HepG2 (cell line): ENCODE results near the gene PLEKHA8. TPM values are rescaled to one million over a fixed set of nuclear protein-coding genes. Genes with fewer than 3 reads are reported as not detected.

ENCODE experiments used
- ATAC-seq: fragments of 200-7000 bp; cut with Tn5 transposase; 3 replicates; pipeline ENCODE4 v1.9.1; 2020; ENCODE audit warnings: mild to moderate bottlenecking, moderate library complexity
- BruUV-seq: library from RNA; stranded (reverse); fragments of 400-500 nt; replicated peaks from 2 replicates; lab custom pipeline; 2021; lab: Mats Ljungman, UMichigan
- CTCF ChIA-PET: fragments of 300-600 bp; formaldehyde crosslinking; extraction: SDS; loops from one replicate; lab custom pipeline; 2021; ENCODE audit warnings: low total read pairs, inconsistent platforms, low intra/inter-chr PET ratio; lab: Yijun Ruan, JAX
- POLR2A ChIA-PET: fragments of 350-600 bp; sonication (Branson Sonifier 250); formaldehyde crosslinking; loops from one replicate; lab custom pipeline; 2020; ENCODE audit warnings: antibody characterized with exemption, inconsistent platforms; lab: Yijun Ruan, JAX
- DNase-seq: peaks from one replicate; pipeline ENCODE4 v3.0.0-alpha.2; 2015; ENCODE audit warnings: low spot score
- FAIRE-seq: peaks from 3 replicates; lab custom pipeline; 2011; peaks lifted over from hg19 to GRCh38; lab: Jason Lieb, UNC
- H2AFZ ChIP-seq: one replicate; pipeline ENCODE4 v1.6.1; 2011; ENCODE audit warnings: low read length, inconsistent platforms
- H3K27ac ChIP-seq: fragments of 300-600 bp; 3 replicates; pipeline ENCODE4 v1.8.0; 2011; ENCODE audit warnings: mixed run types, mild to moderate bottlenecking, mixed read lengths, low read length, inconsistent platforms; ENCODE audit not compliant: insufficient read depth; ENCODE audit errors: extremely low read length
- H3K27me3 ChIP-seq, 2 experiments: fragments of 200-600 bp in 1 of 2; 2 replicates in 1 of 2; 3 replicates in 1 of 2; pipeline versions ENCODE4 v1.6.0 to v1.8.0; 2011; ENCODE audit warnings: low read length in 2 of 2, mild to moderate bottlenecking in 2 of 2, moderate library complexity in 2 of 2, inconsistent platforms in 1 of 2; ENCODE audit not compliant: insufficient read depth in 2 of 2, control insufficient read depth in 1 of 2
- H3K36me3 ChIP-seq, 2 experiments: fragments of 200-600 bp in 1 of 2; replicated peaks in 1 of 2; 2 replicates in 1 of 2; 3 replicates in 1 of 2; pipeline versions ENCODE4 v1.5.1 to v1.8.0; 2011; ENCODE audit warnings: low read length in 2 of 2, inconsistent platforms in 1 of 2; ENCODE audit not compliant: insufficient read depth in 2 of 2, control insufficient read depth in 1 of 2
- H3K4me1 ChIP-seq: 2 replicates; pipeline ENCODE4 v1.5.1; 2012; ENCODE audit warnings: low read length, inconsistent platforms; ENCODE audit not compliant: insufficient read depth
- H3K4me2 ChIP-seq: 2 replicates; pipeline ENCODE4 v1.6.0; 2011; ENCODE audit warnings: low read depth, low read length, inconsistent platforms
- H3K4me3 ChIP-seq, 3 experiments: fragments of 200-600 bp in 1 of 3; sonication (generic), shearing (Covaris generic) in 1 of 3; replicated peaks in 1 of 3; 2 replicates each; pipeline ENCODE4 v1.5.1; 2011 to 2016; ENCODE audit warnings: low read length in 3 of 3, inconsistent platforms in 2 of 3, low read depth in 2 of 3, mild to moderate bottlenecking in 2 of 3, control low read depth in 1 of 3, mixed read lengths in 1 of 3; ENCODE audit not compliant: insufficient read depth in 1 of 3
- H3K79me2 ChIP-seq: one replicate; pipeline ENCODE4 v1.6.1; 2011; ENCODE audit warnings: low read length, inconsistent platforms; ENCODE audit not compliant: insufficient read depth
- H3K9ac ChIP-seq: 2 replicates; pipeline ENCODE4 v1.6.0; 2011; ENCODE audit warnings: mild to moderate bottlenecking, low read depth, low read length, inconsistent platforms; ENCODE audit not compliant: insufficient read depth
- H3K9me3 ChIP-seq: 2 replicates; pipeline ENCODE4 v1.5.1; 2012; ENCODE audit warnings: mild to moderate bottlenecking, low read length
- H4K20me1 ChIP-seq: 2 replicates; pipeline ENCODE4 v1.6.0; 2011; ENCODE audit warnings: inconsistent platforms, mild to moderate bottlenecking, low read length, moderate library complexity; ENCODE audit not compliant: insufficient read depth
- ASH2L ChIP-seq: fragments of 300-600, 200-600 bp; sonication (generic); IDR thresholded peaks from 2 replicates; pipeline ENCODE4 v1.7.0; 2017; ENCODE audit warnings: low read depth, mild to moderate bottlenecking, moderate library complexity, mixed read lengths, low read length; ENCODE audit not compliant: insufficient read length
- ATAD3A ChIP-seq: sonication (generic); formaldehyde crosslinking; IDR thresholded peaks from 2 replicates; pipeline ENCODE4 v1.4.0; 2020; ENCODE audit warnings: missing genetic modification reagents
- CC2D1A ChIP-seq: sonication (generic); formaldehyde crosslinking; IDR thresholded peaks from 2 replicates; pipeline ENCODE4 v1.8.1; 2023; ENCODE audit warnings: mild to moderate bottlenecking, missing genetic modification reagents
- CHD4 ChIP-seq: fragments of 200-600 bp; sonication (generic); IDR thresholded peaks from 2 replicates; pipeline ENCODE4 v1.7.0; 2017; ENCODE audit warnings: mild to moderate bottlenecking, low read length, borderline replicate concordance
- SUZ12 ChIP-seq: fragments of 150-350 bp; IDR thresholded peaks from 2 replicates; pipeline ENCODE4 v1.6.1; 2014; ENCODE audit warnings: low read depth, low read length
- ZBTB46 ChIP-seq: sonication (generic); formaldehyde crosslinking; IDR thresholded peaks from 2 replicates; pipeline ENCODE4 v1.4.0; 2020; ENCODE audit warnings: mild to moderate bottlenecking, missing genetic modification reagents, borderline replicate concordance
- ZNF12 ChIP-seq: sonication (generic); formaldehyde crosslinking; IDR thresholded peaks from 2 replicates; pipeline ENCODE4 v1.5.0; 2020; ENCODE audit warnings: missing genetic modification reagents
- ZNF143 ChIP-seq: sonication (generic); formaldehyde crosslinking; IDR thresholded peaks from 2 replicates; pipeline ENCODE4 v1.4.0; 2020; ENCODE audit warnings: missing genetic modification reagents
- ZNF3 ChIP-seq: IDR thresholded peaks from 2 replicates; pipeline ENCODE4 v1.7.0; 2017; ENCODE audit warnings: inconsistent platforms
- in situ Hi-C: cut with HindIII; loops from 2 replicates; pipeline ENCODE4 v1.10.0; 2017; ENCODE audit warnings: low pct_unique_long_range_greater_than_20kb; ENCODE audit not compliant: extremely low pct_ligation_motif_present
- intact Hi-C: fragments of 100-400 bp; cut with micrococcal nuclease; formaldehyde crosslinking; loops from one replicate; pipeline ENCODE4 v1.10.0; 2022; ENCODE audit not compliant: unreplicated experiment
- polyA plus RNA-seq, 8 experiments: library from polyadenylated mRNA; depleted of rRNA in 3 of 8; stranded (reverse) in 7 of 8; unstranded in 1 of 8; fragments of >200 nt; fragmentation: Illumina TruSeq in 4 of 8; extraction: Trizol in 4 of 8; gene quantifications; 2 replicates each; pipeline versions ENCODE4 v1.2.1 to v1.2.3, GENCODE V29; 2011 to 2016; ENCODE audit warnings: low read depth in 4 of 8, missing spikeins in 1 of 8, mixed read lengths in 1 of 8; ENCODE audit not compliant: insufficient read depth in 1 of 8
- total RNA-seq, 5 experiments: library from RNA; depleted of rRNA; stranded (reverse); fragments of >200 nt; fragmentation: Illumina TruSeq; extraction: Trizol; gene quantifications; 2 replicates each; pipeline ENCODE4 v1.2.3, GENCODE V29; 2016; ENCODE audit warnings: low read depth in 1 of 5
- TF ChIP-seq, protein P1 (sequence below): sonication (generic); formaldehyde crosslinking; IDR thresholded peaks from 2 replicates; pipeline ENCODE4 v1.4.0; 2020; ENCODE audit warnings: missing genetic modification reagents
- TF ChIP-seq, protein P2 (sequence below): sonication (generic); formaldehyde crosslinking; IDR thresholded peaks from 2 replicates; pipeline ENCODE4 v1.8.0; 2023; ENCODE audit warnings: mild to moderate bottlenecking, missing genetic modification reagents

Gene PLEKHA8
- total and polyA plus RNA-seq, 2 of the 13 experiments (the other 11 are each of a cell fraction or from before 2014, with no cell fraction given): 12.5 to 26.4 TPM

DNA sequence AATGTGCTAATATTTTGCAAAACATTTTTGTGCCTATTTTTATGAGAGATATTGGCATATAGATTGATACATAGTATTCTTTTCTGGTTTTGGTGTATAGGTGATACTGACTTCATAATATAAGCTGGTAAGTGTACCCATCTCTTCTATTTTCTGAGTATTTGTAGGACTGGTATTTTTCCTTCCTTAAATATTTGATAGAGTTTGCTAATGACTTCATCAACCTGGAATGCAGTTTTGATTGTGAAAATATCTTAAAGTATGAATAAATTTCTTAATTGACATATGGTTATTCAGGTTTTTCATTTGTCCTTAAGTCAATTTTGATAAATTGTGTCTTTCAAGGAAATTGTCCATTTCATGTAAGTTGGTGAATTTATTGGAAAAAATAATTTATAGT, 32.6 kb upstream of the PLEKHA8 start (continued):
- TF ChIP-seq, protein P1, sequence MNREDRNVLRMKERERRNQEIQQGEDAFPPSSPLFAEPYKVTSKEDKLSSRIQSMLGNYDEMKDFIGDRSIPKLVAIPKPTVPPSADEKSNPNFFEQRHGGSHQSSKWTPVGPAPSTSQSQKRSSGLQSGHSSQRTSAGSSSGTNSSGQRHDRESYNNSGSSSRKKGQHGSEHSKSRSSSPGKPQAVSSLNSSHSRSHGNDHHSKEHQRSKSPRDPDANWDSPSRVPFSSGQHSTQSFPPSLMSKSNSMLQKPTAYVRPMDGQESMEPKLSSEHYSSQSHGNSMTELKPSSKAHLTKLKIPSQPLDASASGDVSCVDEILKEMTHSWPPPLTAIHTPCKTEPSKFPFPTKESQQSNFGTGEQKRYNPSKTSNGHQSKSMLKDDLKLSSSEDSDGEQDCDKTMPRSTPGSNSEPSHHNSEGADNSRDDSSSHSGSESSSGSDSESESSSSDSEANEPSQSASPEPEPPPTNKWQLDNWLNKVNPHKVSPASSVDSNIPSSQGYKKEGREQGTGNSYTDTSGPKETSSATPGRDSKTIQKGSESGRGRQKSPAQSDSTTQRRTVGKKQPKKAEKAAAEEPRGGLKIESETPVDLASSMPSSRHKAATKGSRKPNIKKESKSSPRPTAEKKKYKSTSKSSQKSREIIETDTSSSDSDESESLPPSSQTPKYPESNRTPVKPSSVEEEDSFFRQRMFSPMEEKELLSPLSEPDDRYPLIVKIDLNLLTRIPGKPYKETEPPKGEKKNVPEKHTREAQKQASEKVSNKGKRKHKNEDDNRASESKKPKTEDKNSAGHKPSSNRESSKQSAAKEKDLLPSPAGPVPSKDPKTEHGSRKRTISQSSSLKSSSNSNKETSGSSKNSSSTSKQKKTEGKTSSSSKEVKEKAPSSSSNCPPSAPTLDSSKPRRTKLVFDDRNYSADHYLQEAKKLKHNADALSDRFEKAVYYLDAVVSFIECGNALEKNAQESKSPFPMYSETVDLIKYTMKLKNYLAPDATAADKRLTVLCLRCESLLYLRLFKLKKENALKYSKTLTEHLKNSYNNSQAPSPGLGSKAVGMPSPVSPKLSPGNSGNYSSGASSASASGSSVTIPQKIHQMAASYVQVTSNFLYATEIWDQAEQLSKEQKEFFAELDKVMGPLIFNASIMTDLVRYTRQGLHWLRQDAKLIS (CRISPR knock-in tag): no peak
- TF ChIP-seq ZNF3 (no peak), CHD4 (no peak), ASH2L (no peak)

GRCh38 chr7:29996321-29996720, 31.9 kb upstream of the PLEKHA8 start:
- no peak overlapping the region for H3K27ac ChIP-seq
- no peaks in the 10 kb centered on the region for H4K20me1 ChIP-seq
- no peak for DNase-seq
- no peak for FAIRE-seq
- intact Hi-C loops: no loop called here
- H3K27me3 ChIP-seq: no peaks in the 10 kb centered on the region
- H3K9me3 ChIP-seq: peaks cover 7% of the 10 kb centered on the region
- no peak overlapping the region for H3K9ac ChIP-seq
- in situ Hi-C loops: no loop called here
- POLR2A ChIA-PET: no interaction called here
- no peaks in the 10 kb centered on the region for H3K79me2 ChIP-seq
- H3K4me2 ChIP-seq: no peak overlapping the region
- H3K36me3 ChIP-seq: no peaks in the 10 kb centered on the region
- no peak overlapping the region for H2AFZ ChIP-seq
- CTCF ChIA-PET: no interaction called here
- TF ChIP-seq ZNF12 (CRISPR knock-in tag): peak; percentile 86
- TF ChIP-seq, protein P2, sequence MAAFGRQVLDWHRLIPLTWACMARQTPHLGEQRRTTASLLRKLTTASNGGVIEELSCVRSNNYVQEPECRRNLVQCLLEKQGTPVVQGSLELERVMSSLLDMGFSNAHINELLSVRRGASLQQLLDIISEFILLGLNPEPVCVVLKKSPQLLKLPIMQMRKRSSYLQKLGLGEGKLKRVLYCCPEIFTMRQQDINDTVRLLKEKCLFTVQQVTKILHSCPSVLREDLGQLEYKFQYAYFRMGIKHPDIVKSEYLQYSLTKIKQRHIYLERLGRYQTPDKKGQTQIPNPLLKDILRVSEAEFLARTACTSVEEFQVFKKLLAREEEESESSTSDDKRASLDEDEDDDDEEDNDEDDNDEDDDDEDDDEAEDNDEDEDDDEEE (CRISPR knock-in tag): no peak
- TF ChIP-seq ATAD3A: no peak
- no peak for TF ChIP-seq SUZ12
- no peak for TF ChIP-seq ZBTB46 (CRISPR knock-in tag)
- no peak for TF ChIP-seq CC2D1A (CRISPR knock-in tag)
- TF ChIP-seq ZNF143 (CRISPR knock-in tag): no peak
- no TSS peak for BruUV-seq
- no peak overlapping the region for H3K4me3 ChIP-seq
- no peak for ATAC-seq
- peaks cover 1% of the 10 kb centered on the region; the same call in 1 of the 2 replicates for H3K4me1 ChIP-seq
